Measurements from ENCODE around the gene HP. TPM values are rescaled to one million over a fixed set of nuclear protein-coding genes. Genes with fewer than 3 reads are reported as not detected.

HP gene
- total and polyA plus RNA-seq, 2 of the 13 experiments (the other 11 are each of a cell fraction or from before 2014, with no cell fraction given), result 387 to 524 TPM

- TF ChIP-seq ZNF275 (CRISPR knock-in tag; IDR thresholded peaks at IDR 0.05; ENCODE audit: borderline replicate concordance) (no peak), ZBTB43 (CRISPR knock-in tag; conservative IDR thresholded peaks at IDR 0.05) (0 out of 2 replicates have a peak, but pooled peaks have one; percentile 30), ZNF225 (CRISPR knock-in tag; IDR thresholded peaks at IDR 0.05) (no peak), NCOA1 (CRISPR knock-in tag; IDR thresholded peaks at IDR 0.05) (no peak), ZNF274 (CRISPR knock-in tag; IDR thresholded peaks at IDR 0.05) (no peak), DZIP1 (CRISPR knock-in tag; IDR thresholded peaks at IDR 0.05) (no peak), MXD3 (CRISPR knock-in tag; IDR thresholded peaks at IDR 0.05) (no peak; the same call in 1 of the 2 replicates), ZSCAN29 (CRISPR knock-in tag; conservative IDR thresholded peaks at IDR 0.05) (no peak), ZNF138 (CRISPR knock-in tag; IDR thresholded peaks at IDR 0.05; ENCODE audit: low read depth) (no peak), ETV5 (CRISPR knock-in tag; IDR thresholded peaks at IDR 0.05; ENCODE audit: borderline replicate concordance) (peak; percentile 68), ZNF567 (CRISPR knock-in tag; IDR thresholded peaks at IDR 0.05; ENCODE audit: borderline replicate concordance) (no peak), HDAC1 (CRISPR knock-in tag; IDR thresholded peaks at IDR 0.05) (peak; percentile 78), ZNF589 (CRISPR knock-in tag; conservative IDR thresholded peaks at IDR 0.05) (no peak), ZNF530 (CRISPR knock-in tag; IDR thresholded peaks at IDR 0.05; ENCODE audit: low read depth) (no peak), ZNF512 (CRISPR knock-in tag; IDR thresholded peaks at IDR 0.05) (no peak), MYPOP (CRISPR knock-in tag; IDR thresholded peaks at IDR 0.05) (peak; percentile 56; the same call in 1 of the 2 replicates)
- TF ChIP-seq, protein P1, sequence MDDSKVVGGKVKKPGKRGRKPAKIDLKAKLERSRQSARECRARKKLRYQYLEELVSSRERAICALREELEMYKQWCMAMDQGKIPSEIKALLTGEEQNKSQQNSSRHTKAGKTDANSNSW (CRISPR knock-in tag; IDR thresholded peaks at IDR 0.05; ENCODE audit: borderline replicate concordance), result no peak
Measured at GRCh38 chr16:72072514-72073342, 18.4 kb downstream of the HP start (continued).

Data from HepG2 (cell line).